Erythroblast (primary cell): ENCODE measurements around the gene NOMO2.
"Not testable (repeated sequence)": the region's sequence is repeated elsewhere in the genome, so short reads cannot be mapped to it uniquely, and the experiment has no call there.

Experiments
- GATA1 ChIP-seq: IDR thresholded peaks from 2 replicates; pipeline ENCODE4 v1.6.1; 2011; ENCODE audit warnings: low read depth, mild to moderate bottlenecking, control low read depth, low read length, moderate library complexity
- POLR2A ChIP-seq: IDR thresholded peaks from 2 replicates; pipeline ENCODE4 v1.6.1; 2011; ENCODE audit warnings: mild to moderate bottlenecking, low read length

GRCh38 chr16:18401159-18401558 lies 160.7 kb downstream of the NOMO2 start:
- not testable (repeated sequence) for TF ChIP-seq POLR2A, GATA1
